NB4 (cell line): ENCODE results near the gene PDCD1LG2.

Experiments used
- DNase-seq: peaks from one replicate; pipeline ENCODE4 v3.0.0; 2010; ENCODE audit warnings: low read depth
- H3K4me3 ChIP-seq: one replicate; pipeline ENCODE4 v1.5.1; 2011; ENCODE audit warnings: mild to moderate bottlenecking, low read depth, low read length, moderate library complexity
- CTCF ChIP-seq: IDR thresholded peaks from one replicate; pipeline ENCODE4 v1.5.1; 2012; ENCODE audit warnings: low read depth, low read length
- MAX ChIP-seq: IDR thresholded peaks from 2 replicates; pipeline ENCODE4 v1.6.1; 2011; ENCODE audit warnings: low read depth, low read length
- MYC ChIP-seq: IDR thresholded peaks from 2 replicates; pipeline ENCODE4 v1.6.1; 2011; ENCODE audit warnings: low read depth, low read length
- POLR2A ChIP-seq: IDR thresholded peaks from 2 replicates; pipeline ENCODE4 v1.6.1; 2011; ENCODE audit warnings: mild to moderate bottlenecking; ENCODE audit not compliant: insufficient read length; ENCODE audit errors: extremely low read depth

Gene PDCD1LG2

GRCh38 chr9:5566054-5566618 is 55.8 kb downstream of the PDCD1LG2 start:
- no peak overlapping the region for H3K4me3 ChIP-seq
- TF ChIP-seq MYC: no peak
- TF ChIP-seq CTCF: no peak
- TF ChIP-seq MAX: no peak
- TF ChIP-seq POLR2A: no peak
- DNase-seq: no peak

GRCh38 chr9:5568868-5569267 is 58.5 kb downstream of the PDCD1LG2 start:
- no peak for DNase-seq
- TF ChIP-seq POLR2A (no peak), CTCF (no peak), MYC (no peak)
- H3K4me3 ChIP-seq: no peak overlapping the region

GRCh38 chr9:5569409-5569808 is 59.1 kb downstream of the PDCD1LG2 start:
- no peak for TF ChIP-seq POLR2A
- TF ChIP-seq CTCF: no peak
- TF ChIP-seq MAX: no peak
- TF ChIP-seq MYC: no peak
- H3K4me3 ChIP-seq: no peak overlapping the region
- DNase-seq: no peak

- TF ChIP-seq MAX: no peak
- no peak for TF ChIP-seq POLR2A
- no peak for TF ChIP-seq MYC
- TF ChIP-seq CTCF: no peak
- no peak for DNase-seq
- no peak overlapping the region for H3K4me3 ChIP-seq
These were observed 59.6 kb downstream of the PDCD1LG2 start for GRCh38 chr9:5569891-5570290.

GRCh38 chr9:5571629-5572232 is 61.4 kb downstream of the PDCD1LG2 start:
- TF ChIP-seq MYC (no peak), MAX (no peak), CTCF (no peak), POLR2A (no peak)
- no peak overlapping the region for H3K4me3 ChIP-seq
- no peak for DNase-seq

- H3K4me3 ChIP-seq: no peak overlapping the region
- no peak for DNase-seq
- TF ChIP-seq CTCF (no peak), MAX (no peak), MYC (no peak), POLR2A (no peak)
These were observed 63.8 kb downstream of the PDCD1LG2 start for GRCh38 chr9:5574097-5574496.
